ENCODE measurements around the gene TENM4.
A peak's percentile ranks its signal among the peaks of the same experiment; 100 is the strongest.

Gene TENM4

GRCh38 chr11:78958444-78958843 is 482.4 kb downstream of the TENM4 start:
- Histone ChIP-seq H2AFZ (ENCODE audit: low read length, unreplicated experiment) (no peak overlapping the region), H3K4me3 (ENCODE audit: low read depth, low read length) (no peak overlapping the region), H3K27ac (ENCODE audit: low read depth, low read length) (no peak overlapping the region), H3K27me3 (ENCODE audit: insufficient read depth, low read length) (no peaks in the 10 kb centered on the region), H3K79me2 (ENCODE audit: control insufficient read depth, insufficient read depth, low read length, unreplicated experiment) (no peaks in the 10 kb centered on the region), H3K36me3 (ENCODE audit: insufficient read depth, low read length) (no peaks in the 10 kb centered on the region), H3K4me1 (ENCODE audit: control insufficient read depth, insufficient read depth, low read length, unreplicated experiment) (peaks cover 15% of the 10 kb centered on the region)

GRCh38 chr11:78957476-78958245 is 483.2 kb downstream of the TENM4 start:
- H3K36me3 ChIP-seq (ENCODE audit: insufficient read depth, low read length), result no peaks in the 10 kb centered on the region
- no peak overlapping the region for H3K4me3 ChIP-seq (ENCODE audit: low read depth, low read length)
- peak overlapping the region; percentile 38 for H3K27ac ChIP-seq (ENCODE audit: low read depth, low read length)
- H3K79me2 ChIP-seq (ENCODE audit: control insufficient read depth, insufficient read depth, low read length, unreplicated experiment), result no peaks in the 10 kb centered on the region
- H3K27me3 ChIP-seq (ENCODE audit: insufficient read depth, low read length), result no peaks in the 10 kb centered on the region
- H3K4me1 ChIP-seq (ENCODE audit: control insufficient read depth, insufficient read depth, low read length, unreplicated experiment), result peaks cover 15% of the 10 kb centered on the region
- H2AFZ ChIP-seq (ENCODE audit: low read length, unreplicated experiment), result peak overlapping the region; percentile 70

- Histone ChIP-seq H3K27me3 (ENCODE audit: insufficient read depth, low read length) (no peaks in the 10 kb centered on the region), H3K36me3 (ENCODE audit: insufficient read depth, low read length) (no peaks in the 10 kb centered on the region), H3K79me2 (ENCODE audit: control insufficient read depth, insufficient read depth, low read length, unreplicated experiment) (no peaks in the 10 kb centered on the region), H2AFZ (ENCODE audit: low read length, unreplicated experiment) (no peak overlapping the region), H3K4me1 (ENCODE audit: control insufficient read depth, insufficient read depth, low read length, unreplicated experiment) (peaks cover 15% of the 10 kb centered on the region), H3K27ac (ENCODE audit: low read depth, low read length) (no peak overlapping the region), H3K4me3 (ENCODE audit: low read depth, low read length) (no peak overlapping the region)
Observed at GRCh38 chr11:78954696-78955095, 486.1 kb downstream of the TENM4 start.

- Histone ChIP-seq H3K27me3 (ENCODE audit: insufficient read depth, low read length) (no peaks in the 10 kb centered on the region), H3K36me3 (ENCODE audit: insufficient read depth, low read length) (no peaks in the 10 kb centered on the region), H3K4me3 (ENCODE audit: low read depth, low read length) (no peak overlapping the region), H3K4me1 (ENCODE audit: control insufficient read depth, insufficient read depth, low read length, unreplicated experiment) (peaks cover 15% of the 10 kb centered on the region), H2AFZ (ENCODE audit: low read length, unreplicated experiment) (no peak overlapping the region), H3K79me2 (ENCODE audit: control insufficient read depth, insufficient read depth, low read length, unreplicated experiment) (no peaks in the 10 kb centered on the region), H3K27ac (ENCODE audit: low read depth, low read length) (no peak overlapping the region)
Observed at GRCh38 chr11:78954261-78954660, 486.6 kb downstream of the TENM4 start.

GRCh38 chr11:78952890-78953289 is 487.9 kb downstream of the TENM4 start:
- H3K79me2 ChIP-seq (ENCODE audit: control insufficient read depth, insufficient read depth, low read length, unreplicated experiment), result no peaks in the 10 kb centered on the region
- H2AFZ ChIP-seq (ENCODE audit: low read length, unreplicated experiment), result no peak overlapping the region
- H3K4me1 ChIP-seq (ENCODE audit: control insufficient read depth, insufficient read depth, low read length, unreplicated experiment), result peaks cover 10% of the 10 kb centered on the region
- H3K27ac ChIP-seq (ENCODE audit: low read depth, low read length), result no peak overlapping the region
- no peaks in the 10 kb centered on the region for H3K36me3 ChIP-seq (ENCODE audit: insufficient read depth, low read length)
- H3K27me3 ChIP-seq (ENCODE audit: insufficient read depth, low read length), result no peaks in the 10 kb centered on the region
- H3K4me3 ChIP-seq (ENCODE audit: low read depth, low read length), result no peak overlapping the region

GRCh38 chr11:78952175-78952574 is 488.7 kb downstream of the TENM4 start:
- H3K79me2 ChIP-seq (ENCODE audit: control insufficient read depth, insufficient read depth, low read length, unreplicated experiment), result no peaks in the 10 kb centered on the region
- H3K4me3 ChIP-seq (ENCODE audit: low read depth, low read length), result no peak overlapping the region
- H3K4me1 ChIP-seq (ENCODE audit: control insufficient read depth, insufficient read depth, low read length, unreplicated experiment), result peaks cover 3% of the 10 kb centered on the region
- no peak overlapping the region for H3K27ac ChIP-seq (ENCODE audit: low read depth, low read length)
- H3K27me3 ChIP-seq (ENCODE audit: insufficient read depth, low read length), result 0 out of 2 replicates have a peak, but pooled peaks cover 3% of the 10 kb centered on the region
- H3K36me3 ChIP-seq (ENCODE audit: insufficient read depth, low read length), result no peaks in the 10 kb centered on the region
- H2AFZ ChIP-seq (ENCODE audit: low read length, unreplicated experiment), result no peak overlapping the region

- H3K27ac ChIP-seq (ENCODE audit: low read depth, low read length), result no peak overlapping the region
- no peaks in the 10 kb centered on the region for H3K79me2 ChIP-seq (ENCODE audit: control insufficient read depth, insufficient read depth, low read length, unreplicated experiment)
- H3K27me3 ChIP-seq (ENCODE audit: insufficient read depth, low read length), result peaks cover 15% of the 10 kb centered on the region; the same call in 1 of the 2 replicates
- no peak overlapping the region for H2AFZ ChIP-seq (ENCODE audit: low read length, unreplicated experiment)
- no peak overlapping the region for H3K4me3 ChIP-seq (ENCODE audit: low read depth, low read length)
- H3K36me3 ChIP-seq (ENCODE audit: insufficient read depth, low read length), result no peaks in the 10 kb centered on the region
- no peaks in the 10 kb centered on the region for H3K4me1 ChIP-seq (ENCODE audit: control insufficient read depth, insufficient read depth, low read length, unreplicated experiment)
Observed at GRCh38 chr11:78949976-78950690, 490.7 kb downstream of the TENM4 start.

- Histone ChIP-seq H2AFZ (ENCODE audit: low read length, unreplicated experiment) (no peak overlapping the region), H3K4me1 (ENCODE audit: control insufficient read depth, insufficient read depth, low read length, unreplicated experiment) (no peaks in the 10 kb centered on the region), H3K27ac (ENCODE audit: low read depth, low read length) (no peak overlapping the region), H3K79me2 (ENCODE audit: control insufficient read depth, insufficient read depth, low read length, unreplicated experiment) (no peaks in the 10 kb centered on the region), H3K27me3 (ENCODE audit: insufficient read depth, low read length) (peaks cover 38% of the 10 kb centered on the region), H3K4me3 (ENCODE audit: low read depth, low read length) (no peak overlapping the region), H3K36me3 (ENCODE audit: insufficient read depth, low read length) (no peaks in the 10 kb centered on the region)
Observed at GRCh38 chr11:78946945-78947902, 493.6 kb downstream of the TENM4 start.

- H3K36me3 ChIP-seq (ENCODE audit: insufficient read depth, low read length), result no peaks in the 10 kb centered on the region
Observed at GRCh38 chr11:78943841-78944240, 497.0 kb downstream of the TENM4 start.

GRCh38 chr11:78943154-78943553 is 497.7 kb downstream of the TENM4 start:
- Histone ChIP-seq H3K79me2 (ENCODE audit: control insufficient read depth, insufficient read depth, low read length, unreplicated experiment) (no peaks in the 10 kb centered on the region), H2AFZ (ENCODE audit: low read length, unreplicated experiment) (no peak overlapping the region), H3K27ac (ENCODE audit: low read depth, low read length) (no peak overlapping the region), H3K36me3 (ENCODE audit: insufficient read depth, low read length) (no peaks in the 10 kb centered on the region), H3K4me3 (ENCODE audit: low read depth, low read length) (no peak overlapping the region), H3K27me3 (ENCODE audit: insufficient read depth, low read length) (peaks cover 38% of the 10 kb centered on the region), H3K4me1 (ENCODE audit: control insufficient read depth, insufficient read depth, low read length, unreplicated experiment) (no peaks in the 10 kb centered on the region)

More at GRCh38 chr11:78943841-78944240, 497.0 kb downstream of the TENM4 start:
- Histone ChIP-seq H3K4me3 (ENCODE audit: low read depth, low read length) (no peak overlapping the region), H3K27ac (ENCODE audit: low read depth, low read length) (no peak overlapping the region), H3K79me2 (ENCODE audit: control insufficient read depth, insufficient read depth, low read length, unreplicated experiment) (no peaks in the 10 kb centered on the region), H2AFZ (ENCODE audit: low read length, unreplicated experiment) (no peak overlapping the region), H3K27me3 (ENCODE audit: insufficient read depth, low read length) (peaks cover 38% of the 10 kb centered on the region), H3K4me1 (ENCODE audit: control insufficient read depth, insufficient read depth, low read length, unreplicated experiment) (no peaks in the 10 kb centered on the region)
